ENCODE data around the gene ADRB2.

Gene ADRB2

GRCh38 chr5:148836272-148837250, 10.2 kb downstream of the ADRB2 start:
- Histone ChIP-seq H3K9me2 (ENCODE audit: low read depth, low read length) (no peaks in the 10 kb centered on the region), H3K36me3 (ENCODE audit: insufficient read depth, low read length) (no peaks in the 10 kb centered on the region), H3F3A (ENCODE audit: insufficient read depth, low read length) (no peaks in the 10 kb centered on the region), H3K4me1 (ENCODE audit: insufficient read depth, low read length, severe bottlenecking) (peaks cover 15% of the 10 kb centered on the region), H3K4me2 (ENCODE audit: low read length) (no peak overlapping the region), H3K9ac (ENCODE audit: low read length) (no peak overlapping the region), H4K20me1 (ENCODE audit: insufficient read depth, low read length) (no peaks in the 10 kb centered on the region), H3K79me2 (ENCODE audit: insufficient read depth, low read length) (no peaks in the 10 kb centered on the region), H3K9me3 (ENCODE audit: low read length) (no peaks in the 10 kb centered on the region), H3K27ac (ENCODE audit: low read depth, low read length, poor library complexity, severe bottlenecking) (no peak overlapping the region), H2AFZ (ENCODE audit: low read length) (no peak overlapping the region), H3K4me3 (ENCODE audit: low read depth, low read length, poor library complexity, severe bottlenecking) (no peak overlapping the region), H3K27me3 (ENCODE audit: insufficient read depth, low read length) (no peaks in the 10 kb centered on the region)
- no peak for TF ChIP-seq CTCF (IDR thresholded peaks at IDR 0.05; ENCODE audit: low read length)
- TF ChIP-seq EZH2 (IDR thresholded peaks at IDR 0.05; ENCODE audit: borderline replicate concordance, low read length): no peak

GRCh38 chr5:148837383-148837782, 11.0 kb downstream of the ADRB2 start:
- Histone ChIP-seq H3K4me3 (ENCODE audit: low read depth, low read length, poor library complexity, severe bottlenecking) (no peak overlapping the region), H3K4me1 (ENCODE audit: insufficient read depth, low read length, severe bottlenecking) (peaks cover 8% of the 10 kb centered on the region), H3K36me3 (ENCODE audit: insufficient read depth, low read length) (no peaks in the 10 kb centered on the region)

GRCh38 chr5:148838357-148838756, 11.9 kb downstream of the ADRB2 start:
- TF ChIP-seq CTCF (IDR thresholded peaks at IDR 0.05; ENCODE audit: low read length) (no peak), EZH2 (IDR thresholded peaks at IDR 0.05; ENCODE audit: borderline replicate concordance, low read length) (no peak)
- no peaks in the 10 kb centered on the region for H3K27me3 ChIP-seq (ENCODE audit: insufficient read depth, low read length)
- no peak overlapping the region for H3K27ac ChIP-seq (ENCODE audit: low read depth, low read length, poor library complexity, severe bottlenecking)
- H3F3A ChIP-seq (ENCODE audit: insufficient read depth, low read length): no peaks in the 10 kb centered on the region
- H3K36me3 ChIP-seq (ENCODE audit: insufficient read depth, low read length): no peaks in the 10 kb centered on the region
- H3K9me3 ChIP-seq (ENCODE audit: low read length): no peaks in the 10 kb centered on the region
- no peaks in the 10 kb centered on the region for H3K79me2 ChIP-seq (ENCODE audit: insufficient read depth, low read length)
- no peak overlapping the region for H2AFZ ChIP-seq (ENCODE audit: low read length)
- no peak overlapping the region for H3K9ac ChIP-seq (ENCODE audit: low read length)
- no peaks in the 10 kb centered on the region for H3K4me1 ChIP-seq (ENCODE audit: insufficient read depth, low read length, severe bottlenecking)
- no peak overlapping the region for H3K4me3 ChIP-seq (ENCODE audit: low read depth, low read length, poor library complexity, severe bottlenecking)
- H3K9me2 ChIP-seq (ENCODE audit: low read depth, low read length): no peaks in the 10 kb centered on the region
- no peaks in the 10 kb centered on the region for H4K20me1 ChIP-seq (ENCODE audit: insufficient read depth, low read length)
- no peak overlapping the region for H3K4me2 ChIP-seq (ENCODE audit: low read length)

More at GRCh38 chr5:148837383-148837782, 11.0 kb downstream of the ADRB2 start:
- Histone ChIP-seq H4K20me1 (ENCODE audit: insufficient read depth, low read length) (no peaks in the 10 kb centered on the region), H3F3A (ENCODE audit: insufficient read depth, low read length) (no peaks in the 10 kb centered on the region), H3K9me2 (ENCODE audit: low read depth, low read length) (no peaks in the 10 kb centered on the region), H3K79me2 (ENCODE audit: insufficient read depth, low read length) (no peaks in the 10 kb centered on the region), H3K4me2 (ENCODE audit: low read length) (no peak overlapping the region), H3K9ac (ENCODE audit: low read length) (no peak overlapping the region), H3K9me3 (ENCODE audit: low read length) (no peaks in the 10 kb centered on the region), H2AFZ (ENCODE audit: low read length) (no peak overlapping the region), H3K27ac (ENCODE audit: low read depth, low read length, poor library complexity, severe bottlenecking) (no peak overlapping the region), H3K27me3 (ENCODE audit: insufficient read depth, low read length) (no peaks in the 10 kb centered on the region)
- no peak for TF ChIP-seq CTCF (IDR thresholded peaks at IDR 0.05; ENCODE audit: low read length)
- no peak for TF ChIP-seq EZH2 (IDR thresholded peaks at IDR 0.05; ENCODE audit: borderline replicate concordance, low read length)
